ENCODE data around the gene ITGA1. TPM values are rescaled to one million over a fixed set of nuclear protein-coding genes. Genes with fewer than 3 reads are reported as not detected.

The ITGA1 gene
- total RNA-seq, 1 donor from 2014 or later: 42.7 TPM

DNA sequence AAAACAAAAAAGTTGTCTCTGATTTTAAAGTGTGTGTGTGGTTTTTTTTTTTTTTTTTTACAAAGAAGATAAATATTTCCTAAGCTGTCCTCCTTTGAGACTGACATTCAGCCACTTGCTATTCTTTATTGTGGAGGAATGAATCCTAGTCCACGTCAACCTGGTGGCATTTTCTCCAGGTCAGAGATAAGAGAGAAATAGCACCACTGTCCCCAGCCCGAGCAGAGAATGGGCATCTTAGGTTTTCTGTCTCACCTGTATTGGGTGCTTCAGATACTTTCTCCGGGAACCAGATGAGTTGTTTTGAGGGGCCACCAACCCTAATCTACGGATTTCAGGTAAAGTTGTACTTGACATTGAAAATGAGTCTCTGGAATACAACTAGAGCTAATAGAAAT lies 202.8 kb downstream of the ITGA1 start:
- Histone ChIP-seq H3K27ac (no peak overlapping the region), H3K4me1 (peaks cover 15% of the 10 kb centered on the region), H3K4me3 (peak overlapping the region in 1 of 2 donors; percentile 67), H3K36me3 (no peaks in the 10 kb centered on the region), H3K27me3 (no peaks in the 10 kb centered on the region), H3K9me3 (no peaks in the 10 kb centered on the region)
- TF ChIP-seq POLR2AphosphoS5 (IDR thresholded peaks at IDR 0.05; ENCODE audit: insufficient read depth in 1 of 2, low read depth in 1 of 2) (no peak), POLR2A (IDR thresholded peaks at IDR 0.05) (no peak)
- TF ChIP-seq, protein P1, sequence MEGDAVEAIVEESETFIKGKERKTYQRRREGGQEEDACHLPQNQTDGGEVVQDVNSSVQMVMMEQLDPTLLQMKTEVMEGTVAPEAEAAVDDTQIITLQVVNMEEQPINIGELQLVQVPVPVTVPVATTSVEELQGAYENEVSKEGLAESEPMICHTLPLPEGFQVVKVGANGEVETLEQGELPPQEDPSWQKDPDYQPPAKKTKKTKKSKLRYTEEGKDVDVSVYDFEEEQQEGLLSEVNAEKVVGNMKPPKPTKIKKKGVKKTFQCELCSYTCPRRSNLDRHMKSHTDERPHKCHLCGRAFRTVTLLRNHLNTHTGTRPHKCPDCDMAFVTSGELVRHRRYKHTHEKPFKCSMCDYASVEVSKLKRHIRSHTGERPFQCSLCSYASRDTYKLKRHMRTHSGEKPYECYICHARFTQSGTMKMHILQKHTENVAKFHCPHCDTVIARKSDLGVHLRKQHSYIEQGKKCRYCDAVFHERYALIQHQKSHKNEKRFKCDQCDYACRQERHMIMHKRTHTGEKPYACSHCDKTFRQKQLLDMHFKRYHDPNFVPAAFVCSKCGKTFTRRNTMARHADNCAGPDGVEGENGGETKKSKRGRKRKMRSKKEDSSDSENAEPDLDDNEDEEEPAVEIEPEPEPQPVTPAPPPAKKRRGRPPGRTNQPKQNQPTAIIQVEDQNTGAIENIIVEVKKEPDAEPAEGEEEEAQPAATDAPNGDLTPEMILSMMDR (IDR thresholded peaks at IDR 0.05): no peak
- intact Hi-C loops (cut with DNase I): no loop called here
- DNase-seq (ENCODE audit: extremely low spot score in 2 of 2): no peak

GRCh38 chr5:52993367-52993766 lies 205.7 kb downstream of the ITGA1 start:
- DNase-seq (ENCODE audit: extremely low spot score in 2 of 2): no peak
- Histone ChIP-seq H3K36me3 (no peaks in the 10 kb centered on the region), H3K27ac (no peak overlapping the region), H3K9me3 (no peaks in the 10 kb centered on the region), H3K27me3 (no peaks in the 10 kb centered on the region), H3K4me3 (no peak overlapping the region), H3K4me1 (peaks cover 15% of the 10 kb centered on the region)
- TF ChIP-seq, protein P1 (IDR thresholded peaks at IDR 0.05): no peak
- intact Hi-C loops (cut with DNase I): no loop called here

GRCh38 chr5:52994266-52994665 lies 206.6 kb downstream of the ITGA1 start:
- TF ChIP-seq, protein P1 (IDR thresholded peaks at IDR 0.05): no peak
- TF ChIP-seq POLR2AphosphoS5 (IDR thresholded peaks at IDR 0.05; ENCODE audit: insufficient read depth in 1 of 2, low read depth in 1 of 2) (no peak), POLR2A (IDR thresholded peaks at IDR 0.05) (no peak)
- H3K27ac ChIP-seq: no peak overlapping the region
- H3K9me3 ChIP-seq: no peaks in the 10 kb centered on the region

GRCh38 chr5:52995095-52995494 lies 207.4 kb downstream of the ITGA1 start:
- Histone ChIP-seq H3K9me3 (no peaks in the 10 kb centered on the region), H3K4me3 (no peak overlapping the region), H3K27me3 (no peaks in the 10 kb centered on the region), H3K4me1 (peaks cover 10% of the 10 kb centered on the region), H3K36me3 (no peaks in the 10 kb centered on the region), H3K27ac (no peak overlapping the region)
- TF ChIP-seq, protein P1 (IDR thresholded peaks at IDR 0.05): no peak
- TF ChIP-seq POLR2AphosphoS5 (IDR thresholded peaks at IDR 0.05; ENCODE audit: insufficient read depth in 1 of 2, low read depth in 1 of 2) (no peak), POLR2A (IDR thresholded peaks at IDR 0.05) (no peak)
- intact Hi-C loops (cut with DNase I): no loop called here
- DNase-seq (ENCODE audit: extremely low spot score in 2 of 2): no peak

More at GRCh38 chr5:52994266-52994665, 206.6 kb downstream of the ITGA1 start:
- no peak for DNase-seq (ENCODE audit: extremely low spot score in 2 of 2)
- Histone ChIP-seq H3K4me3 (no peak overlapping the region), H3K27me3 (no peaks in the 10 kb centered on the region), H3K36me3 (no peaks in the 10 kb centered on the region), H3K4me1 (peaks cover 12% of the 10 kb centered on the region)
- intact Hi-C loops (cut with DNase I): no loop called here

DNA sequence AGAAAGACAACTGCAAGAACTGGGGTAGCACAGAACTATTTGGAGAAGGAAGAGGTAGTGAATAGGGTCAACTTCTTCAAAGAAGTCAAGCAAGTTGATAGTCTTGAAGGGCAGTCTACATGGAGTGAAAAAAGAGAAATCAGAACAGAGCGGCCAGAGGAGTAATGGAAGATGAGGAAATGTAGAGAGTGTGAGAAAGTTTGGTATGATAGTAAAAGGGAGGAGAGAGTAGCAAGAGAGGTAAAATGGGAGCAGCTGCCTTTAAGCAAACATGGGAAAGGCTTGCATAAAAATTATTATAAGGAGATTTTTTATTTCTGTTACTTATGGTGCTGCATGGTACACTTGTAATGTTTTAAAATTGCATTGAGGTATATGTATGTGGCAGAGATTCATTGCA lies 208.2 kb downstream of the ITGA1 start:
- Histone ChIP-seq H3K27ac (no peak overlapping the region), H3K9me3 (no peaks in the 10 kb centered on the region), H3K4me1 (peaks cover 2% of the 10 kb centered on the region), H3K4me3 (no peak overlapping the region), H3K27me3 (no peaks in the 10 kb centered on the region), H3K36me3 (no peaks in the 10 kb centered on the region)
- intact Hi-C loops (cut with DNase I): no loop called here
- no peak for DNase-seq (ENCODE audit: extremely low spot score in 2 of 2)
- TF ChIP-seq, protein P1 (IDR thresholded peaks at IDR 0.05): no peak

Data from vagina (tissue), 2 donors.